ENCODE measurements around the gene CA10. TPM values are rescaled to one million over a fixed set of nuclear protein-coding genes. Genes with fewer than 3 reads are reported as not detected.

Gene CA10
- total RNA-seq, 4 donors from 2014 or later = not detected

GRCh38 chr17:51846566-51846965 is 311.9 kb downstream of the CA10 start:
- 56% methylated on average over 4 of the region's 4 CpGs for WGBS
- intact Hi-C loops (cut with DNase I) = no loop called here
- Histone ChIP-seq H3K4me3 (no peak overlapping the region), H3K27ac (replicated peaks in 1 of 4) (no peak overlapping the region), H3K4me1 (peaks cover 0 to 21% (median 14%) of the 10 kb centered on the region in 4 donors), H3K27me3 (no peaks in the 10 kb centered on the region), H3K9me3 (no peaks in the 10 kb centered on the region), H3K36me3 (no peaks in the 10 kb centered on the region)
- TF ChIP-seq POLR2AphosphoS5 (IDR thresholded peaks at IDR 0.05) (no peak), CTCF (IDR thresholded peaks at IDR 0.05) (no peak), POLR2A (IDR thresholded peaks at IDR 0.05; ENCODE audit: low read depth) (no peak), EP300 (IDR thresholded peaks at IDR 0.05) (no peak)
- DNase-seq (ENCODE audit: extremely low spot score) = no peak

- intact Hi-C loops (cut with DNase I) = no loop called here
- Histone ChIP-seq H3K9me3 (no peaks in the 10 kb centered on the region), H3K4me3 (no peak overlapping the region), H3K27me3 (no peaks in the 10 kb centered on the region), H3K36me3 (no peaks in the 10 kb centered on the region), H3K4me1 (peaks cover 0 to 21% (median 14%) of the 10 kb centered on the region in 4 donors), H3K27ac (replicated peaks in 1 of 4) (no peak overlapping the region)
- 48% methylated on average over 3 of the region's 3 CpGs for WGBS
- DNase-seq (ENCODE audit: extremely low spot score) = no peak
- no peak for TF ChIP-seq CTCF (IDR thresholded peaks at IDR 0.05)
- TF ChIP-seq POLR2AphosphoS5 (IDR thresholded peaks at IDR 0.05) = no peak
- no peak for TF ChIP-seq EP300 (IDR thresholded peaks at IDR 0.05)
- TF ChIP-seq POLR2A (IDR thresholded peaks at IDR 0.05; ENCODE audit: low read depth) = no peak
These were observed 312.7 kb downstream of the CA10 start for GRCh38 chr17:51845776-51846175.

GRCh38 chr17:51842763-51843162 is 315.8 kb downstream of the CA10 start:
- Histone ChIP-seq H3K27me3 (no peaks in the 10 kb centered on the region), H3K4me3 (no peak overlapping the region), H3K27ac (replicated peaks in 1 of 4) (no peak overlapping the region), H3K4me1 (peaks cover 0 to 21% (median 14%) of the 10 kb centered on the region in 4 donors), H3K36me3 (no peaks in the 10 kb centered on the region), H3K9me3 (no peaks in the 10 kb centered on the region)
- no peak for DNase-seq (ENCODE audit: extremely low spot score)
- TF ChIP-seq POLR2A (IDR thresholded peaks at IDR 0.05; ENCODE audit: low read depth) (no peak), POLR2AphosphoS5 (IDR thresholded peaks at IDR 0.05) (no peak), CTCF (IDR thresholded peaks at IDR 0.05) (no peak), EP300 (IDR thresholded peaks at IDR 0.05) (no peak)
- intact Hi-C loops (cut with DNase I) = no loop called here

- TF ChIP-seq CTCF (IDR thresholded peaks at IDR 0.05) (no peak), EP300 (IDR thresholded peaks at IDR 0.05) (no peak), POLR2AphosphoS5 (IDR thresholded peaks at IDR 0.05) (no peak), POLR2A (IDR thresholded peaks at IDR 0.05; ENCODE audit: low read depth) (no peak)
These were observed 316.8 kb downstream of the CA10 start for GRCh38 chr17:51841669-51842068.

GRCh38 chr17:51840688-51841087 is 317.8 kb downstream of the CA10 start:
- intact Hi-C loops (cut with DNase I) = no loop called here
- 81% methylated on average over 3 of the region's 3 CpGs for WGBS
- no peak for DNase-seq (ENCODE audit: extremely low spot score)
- Histone ChIP-seq H3K36me3 (no peaks in the 10 kb centered on the region), H3K9me3 (no peaks in the 10 kb centered on the region), H3K4me1 (peaks cover 0 to 2% (median 0%) of the 10 kb centered on the region in 4 donors), H3K4me3 (no peak overlapping the region), H3K27ac (replicated peaks in 1 of 4) (no peak overlapping the region), H3K27me3 (no peaks in the 10 kb centered on the region)
- TF ChIP-seq CTCF (IDR thresholded peaks at IDR 0.05) = no peak
- TF ChIP-seq POLR2AphosphoS5 (IDR thresholded peaks at IDR 0.05) = no peak
- TF ChIP-seq EP300 (IDR thresholded peaks at IDR 0.05) = no peak

More at GRCh38 chr17:51841669-51842068, 316.8 kb downstream of the CA10 start:
- Histone ChIP-seq H3K27ac (replicated peaks in 1 of 4) (no peak overlapping the region), H3K4me3 (no peak overlapping the region), H3K27me3 (no peaks in the 10 kb centered on the region), H3K4me1 (peaks cover 0 to 11% (median 9%) of the 10 kb centered on the region in 4 donors), H3K9me3 (no peaks in the 10 kb centered on the region), H3K36me3 (no peaks in the 10 kb centered on the region)
- DNase-seq (ENCODE audit: extremely low spot score) = no peak
- intact Hi-C loops (cut with DNase I) = no loop called here
- whole genome bisulfite sequencing = 67% methylated on average over 1 of the region's 1 CpG
